NCI-H510A (cell line): ENCODE measurements around the gene EEA1.
"Not testable (repeated sequence)": the region's sequence is repeated elsewhere in the genome, so short reads cannot be mapped to it uniquely, and the experiment has no call there.

ENCODE experiments used
- DNase-seq: peaks from one replicate; lab custom pipeline; 2025; lab: John Stamatoyannopoulos, UW

EEA1 gene

DNA sequence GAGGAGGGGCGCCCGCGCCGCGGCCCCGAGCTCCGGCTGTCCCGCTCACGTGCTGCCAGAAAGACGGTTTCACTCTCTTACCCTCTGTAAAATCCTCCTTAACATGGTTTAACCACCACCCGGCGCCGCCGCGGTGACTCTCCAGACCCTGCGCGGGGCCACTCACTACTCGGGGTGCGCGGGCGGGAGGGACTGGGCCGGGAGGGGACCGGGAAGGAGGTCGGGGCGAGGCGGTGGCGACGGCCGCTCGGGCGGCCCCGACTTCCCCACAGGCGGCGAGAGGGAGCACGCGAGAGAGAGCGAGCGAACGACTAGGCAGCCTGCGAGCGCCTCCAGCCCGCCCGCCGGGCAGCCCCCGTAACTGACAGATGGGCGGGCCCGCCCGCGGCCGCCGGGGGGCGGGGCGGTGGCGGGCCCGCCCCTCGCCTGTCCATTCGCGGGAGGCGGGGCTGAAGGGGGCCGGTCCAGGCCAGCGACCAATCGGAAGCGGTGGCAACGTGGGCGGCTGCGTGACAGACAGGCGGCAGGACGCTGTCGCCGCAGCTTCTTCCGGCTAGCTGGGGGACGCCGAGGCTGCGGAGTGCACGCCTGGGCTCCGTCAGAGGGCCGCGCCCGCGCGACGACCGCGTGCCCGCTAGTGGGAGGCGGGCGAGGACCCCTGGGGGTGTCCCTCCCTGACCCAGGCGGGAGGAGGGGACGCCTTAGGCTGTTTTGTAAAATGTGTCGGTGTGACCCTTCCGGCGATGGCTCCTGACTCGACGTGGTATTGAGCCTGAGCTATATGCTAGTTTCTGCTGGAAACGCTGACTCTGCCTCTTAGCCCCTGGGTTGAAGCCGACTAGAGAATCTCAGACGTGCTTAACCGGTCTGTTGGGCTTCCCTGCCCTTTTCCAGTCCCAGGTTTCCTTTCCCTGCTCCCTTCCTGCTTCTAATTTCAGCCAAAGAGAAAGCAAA is at the start of gene EEA1:
TSS of gene EEA1 (minus strand) at position 334 of the 954 bp plus-strand sequence. CDS start at position 105, 229 bp downstream.
- DNase-seq, result peak; percentile 91

- DNase-seq, result no peak
These were observed 49.5 kb upstream of the EEA1 start for GRCh38 chr12:92978607-92979006.

- DNase-seq, result no peak
These were observed 48.2 kb upstream of the EEA1 start for GRCh38 chr12:92977326-92977725.

DNA sequence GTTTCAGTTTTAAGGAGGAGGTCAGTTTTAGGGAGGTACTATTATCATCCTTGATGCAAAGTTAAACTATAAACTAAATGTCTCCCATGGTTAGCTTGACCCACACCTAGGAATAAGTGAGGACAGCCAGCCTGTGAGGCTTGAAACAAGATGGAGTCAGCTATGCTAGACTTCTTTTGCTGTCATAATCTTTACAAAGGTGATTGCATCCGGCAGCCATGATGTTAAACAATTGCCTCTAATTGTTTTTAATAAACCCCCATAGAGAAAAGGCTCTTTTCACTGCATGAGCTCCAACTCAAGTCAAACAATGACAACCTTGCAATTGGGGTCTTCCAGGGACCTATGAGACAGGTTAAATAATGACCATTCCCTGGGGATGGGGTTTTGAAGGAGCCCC is 45.7 kb upstream of the EEA1 start:
- no peak for DNase-seq

DNA sequence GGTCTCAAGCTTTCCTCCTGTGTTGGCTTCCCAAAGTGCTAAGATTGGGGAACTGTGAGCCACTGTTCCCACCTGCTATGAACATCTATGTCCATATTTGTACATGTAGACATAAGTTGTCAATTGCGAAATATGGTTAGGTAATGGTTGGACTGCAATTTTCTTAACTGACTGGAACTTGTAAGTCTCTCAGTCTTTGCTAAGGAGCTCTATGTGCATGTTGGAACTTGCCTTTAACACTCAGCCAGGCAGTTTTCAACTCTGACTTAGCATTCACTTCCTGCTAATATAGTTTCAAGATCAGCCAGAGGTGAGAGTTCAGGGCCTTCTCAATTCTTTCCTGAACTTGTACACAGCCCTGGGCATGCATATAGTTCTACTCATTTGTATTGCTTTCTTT is 44.5 kb upstream of the EEA1 start:
- DNase-seq, result no peak

GRCh38 chr12:92971859-92972524 is 42.9 kb upstream of the EEA1 start:
- no peak for DNase-seq

- DNase-seq, result no peak
These were observed 39.2 kb upstream of the EEA1 start for GRCh38 chr12:92968176-92968813.

DNA sequence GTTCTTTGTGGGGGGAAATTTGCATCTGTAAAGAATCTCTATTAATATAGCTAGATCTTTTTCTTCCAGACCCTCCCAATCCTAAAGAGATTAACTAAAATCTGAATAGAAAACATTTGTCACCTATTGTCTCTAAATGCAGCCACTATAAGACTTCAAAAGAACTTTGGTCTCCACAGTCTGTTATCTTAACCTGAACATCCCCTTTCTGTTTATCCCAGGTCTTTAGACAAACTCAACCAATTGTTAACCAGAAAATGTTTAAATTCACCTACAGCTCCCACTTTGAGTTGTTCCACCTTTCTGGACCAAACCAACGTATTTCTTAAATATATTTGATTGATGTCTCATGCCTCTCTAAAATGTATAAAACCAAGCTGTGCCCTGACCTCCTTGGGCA is 35.3 kb upstream of the EEA1 start:
- DNase-seq, result not testable (repeated sequence)

GRCh38 chr12:92961949-92962348 is 32.9 kb upstream of the EEA1 start:
- DNase-seq, result no peak

- no peak for DNase-seq
These were observed 27.0 kb upstream of the EEA1 start for GRCh38 chr12:92955997-92956663.

DNA sequence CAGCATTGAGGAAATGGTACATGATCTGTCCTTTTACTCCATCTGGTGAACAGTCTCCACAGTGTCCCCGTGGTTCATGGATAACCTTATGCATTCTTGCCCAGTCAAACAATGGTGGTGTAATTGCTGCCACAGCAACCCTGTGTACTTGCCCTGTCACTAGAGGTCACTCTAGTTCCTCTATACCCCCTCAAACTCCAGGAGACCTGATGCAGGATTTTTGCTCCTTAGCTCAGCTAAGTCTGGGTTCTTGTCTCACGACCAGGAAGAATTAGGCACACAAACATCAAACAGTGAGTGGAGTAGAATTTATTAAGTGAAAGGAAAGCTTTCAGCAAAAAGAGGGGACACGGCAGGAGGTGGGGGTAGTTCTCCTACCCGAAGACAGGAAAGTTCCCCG is 24.7 kb upstream of the EEA1 start:
- DNase-seq, result no peak

GRCh38 chr12:92952394-92952793 is 23.3 kb upstream of the EEA1 start:
- DNase-seq, result no peak

DNA sequence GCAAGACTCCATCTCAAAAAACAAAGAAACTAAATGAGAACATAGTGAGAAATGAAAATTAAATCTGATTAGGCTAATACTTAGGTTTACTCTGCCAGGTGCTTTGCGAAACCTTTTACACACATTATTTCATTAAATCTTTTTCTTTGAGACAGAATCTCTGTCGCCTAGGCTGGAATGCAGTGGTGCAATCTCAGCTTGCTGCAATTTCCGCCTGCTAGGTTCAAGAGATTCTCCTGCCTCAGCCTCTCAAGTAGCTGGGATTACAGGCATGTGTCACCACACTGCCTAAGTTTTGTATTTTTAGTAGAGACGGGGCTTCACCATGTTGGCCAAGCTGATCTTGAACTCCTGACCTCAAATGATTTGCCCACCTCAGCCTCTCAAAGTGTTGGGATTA is 21.9 kb upstream of the EEA1 start:
- DNase-seq, result no peak

DNA sequence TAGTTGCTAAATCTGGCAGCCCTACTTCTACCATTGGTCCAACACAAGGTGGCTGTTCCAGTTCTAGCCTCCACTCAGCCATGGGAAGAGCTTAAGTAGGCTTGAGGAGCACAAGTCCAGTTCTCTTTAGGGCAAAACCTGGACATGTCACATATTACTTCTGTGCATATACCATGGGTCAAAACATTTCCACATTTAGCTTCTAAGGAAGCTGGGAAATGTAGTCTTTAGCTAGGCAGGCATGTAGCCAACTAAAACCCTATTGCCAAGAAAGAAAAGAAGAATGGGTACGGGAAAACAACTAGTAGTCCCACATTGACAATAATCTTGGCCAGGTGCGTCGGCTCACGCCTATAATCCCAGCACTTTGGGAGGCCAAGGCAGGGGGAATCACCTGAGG is 20.9 kb upstream of the EEA1 start:
- no peak for DNase-seq

- DNase-seq, result no peak
These were observed 20.4 kb upstream of the EEA1 start for GRCh38 chr12:92949466-92949865.

DNA sequence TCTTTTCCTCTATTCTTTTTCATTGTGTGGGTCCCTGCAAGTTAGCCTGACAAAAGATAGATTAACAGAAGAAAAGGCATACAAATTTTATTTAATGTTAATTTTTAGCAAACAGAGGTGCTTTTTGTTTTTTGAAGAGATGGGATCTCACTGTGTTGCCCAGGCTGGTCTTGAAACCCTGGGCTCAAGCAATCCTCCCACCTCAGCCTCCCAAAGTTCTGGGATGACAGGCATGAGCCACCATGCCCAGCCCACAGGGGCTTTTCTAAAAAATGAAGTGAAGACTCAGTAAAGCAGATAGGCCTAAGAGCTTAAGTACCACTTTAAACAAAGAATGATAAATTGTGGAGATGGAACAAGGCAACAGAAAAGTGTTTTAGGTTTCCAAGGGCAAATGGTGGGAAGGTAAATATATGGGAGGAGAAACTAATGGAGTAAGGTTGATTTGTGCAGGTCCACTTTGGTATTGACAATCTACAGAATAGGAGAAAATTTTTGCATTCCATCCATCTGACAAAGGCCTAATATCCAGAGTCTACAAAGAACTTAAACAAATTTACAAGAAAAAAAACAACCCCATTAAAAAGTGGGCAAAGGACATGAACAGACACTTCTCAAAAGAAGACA is 18.6 kb upstream of the EEA1 start:
- no peak for DNase-seq

DNA sequence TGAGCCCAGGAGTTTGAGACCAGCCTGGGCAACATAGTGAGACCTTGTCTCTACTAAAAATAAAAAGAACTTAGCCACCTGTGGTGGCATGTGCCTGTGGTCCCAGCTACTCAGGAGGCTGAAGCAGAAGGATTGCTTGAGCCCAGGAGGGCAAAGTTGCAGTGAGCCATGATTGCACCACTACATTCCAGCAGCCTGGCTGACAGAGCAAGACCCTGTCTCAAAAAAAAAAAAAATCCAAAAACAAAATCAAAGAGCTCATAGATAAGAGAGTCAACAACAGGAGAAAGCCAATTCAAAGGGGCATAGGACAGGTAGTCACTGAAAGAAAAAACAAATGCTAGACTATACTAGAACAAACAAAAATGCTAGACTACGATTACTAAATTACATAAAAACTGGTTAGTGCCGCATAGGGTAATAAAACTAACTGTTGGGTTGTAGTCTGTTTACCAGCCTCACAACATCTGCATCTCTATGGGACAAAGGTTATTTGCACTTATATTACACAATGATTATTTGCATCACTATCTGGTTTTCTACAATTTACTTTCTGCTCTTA is 16.6 kb upstream of the EEA1 start:
- DNase-seq, result no peak

- DNase-seq, result no peak
These were observed 14.6 kb upstream of the EEA1 start for GRCh38 chr12:92943482-92944250.

- no peak for DNase-seq
These were observed 13.8 kb upstream of the EEA1 start for GRCh38 chr12:92942905-92943304.

DNA sequence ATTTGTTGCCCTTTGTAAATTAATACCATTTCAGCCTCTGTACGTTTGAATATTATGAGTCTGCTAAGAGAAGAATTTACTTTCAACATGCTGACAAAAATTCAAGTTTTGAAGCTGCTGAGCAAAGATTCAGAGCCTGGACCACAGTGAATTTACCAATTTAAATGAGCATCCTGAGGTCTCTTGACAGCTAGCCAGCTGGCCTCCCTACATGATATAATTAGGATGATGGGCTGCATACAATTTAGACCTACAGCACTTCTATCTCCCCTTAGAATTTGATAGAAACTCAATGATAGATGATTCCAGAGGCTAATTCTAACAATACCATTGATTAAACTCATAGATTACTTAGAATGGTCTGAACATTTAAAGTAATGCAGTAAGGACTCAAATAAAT is 10.0 kb upstream of the EEA1 start:
- DNase-seq, result no peak

- DNase-seq, result no peak
These were observed 9.5 kb upstream of the EEA1 start for GRCh38 chr12:92938638-92939037.
